Pancreas (tissue), 10 donors: ENCODE measurements around the gene RWDD3. TPM values are rescaled to one million over a fixed set of nuclear protein-coding genes. Genes with fewer than 3 reads are reported as not detected.

ENCODE experiments used
- ATAC-seq, 4 donors: fragments of 200-7000 bp; cut with Tn5 transposase; one replicate each; pipeline versions ENCODE4 v1.8.0 to v1.9.1; 2020; ENCODE audit warnings: mild to moderate bottlenecking in 4 of 4, moderate library complexity in 4 of 4
- DNase-seq, 6 donors: peaks; one replicate each; pipeline ENCODE4 v3.0.0-alpha.2; 2020
- FAIRE-seq: peaks from 2 replicates; lab custom pipeline; 2012; peaks lifted over from hg19 to GRCh38; lab: Jason Lieb, UNC
- H3K27ac ChIP-seq, 4 donors: fragments of 200-600 bp; sonication (generic); 1 replicate in 3 of 4; 2 replicates in 1 of 4; pipeline versions ENCODE4 v1.5.0 to v1.8.0; 2020
- H3K27me3 ChIP-seq, 4 donors: fragments of 200-600 bp; one replicate each; pipeline ENCODE4 v1.8.0; 2021
- H3K36me3 ChIP-seq, 3 donors: fragments of 200-600 bp; sonication (generic) in 1 of 3; one replicate each; pipeline versions ENCODE4 v1.5.0 to v1.8.0; 2020 to 2021
- H3K4me1 ChIP-seq, 3 donors: fragments of 200-600 bp; one replicate each; pipeline ENCODE4 v1.8.0; 2021
- H3K4me3 ChIP-seq, 4 donors: fragments of 200-600 bp; sonication (generic) in 2 of 4; one replicate each; pipeline versions ENCODE4 v1.5.0 to v1.8.0; 2020 to 2021
- H3K9me3 ChIP-seq, 4 donors: fragments of 200-600 bp; one replicate each; pipeline ENCODE4 v1.8.0; 2021
- WGBS, 2 donors: extraction: QIAGEN DNeasy Blood & Tissue Kit; methylation state at CpG; one replicate each; pipeline ENCODE4 v1.1.7; 2013; 5-methylcytosine and 5-hydroxymethylcytosine counted together
- intact Hi-C, 3 donors: fragments of 100-400 bp; cut with DNase I; formaldehyde crosslinking; loops; one replicate each; pipeline versions ENCODE4 v1.11.1 to v1.14.2; 2022
- polyA plus RNA-seq, 2 donors: library from polyadenylated mRNA; stranded (reverse); fragments of 200-250 nt; gene quantifications; one replicate each; pipeline ENCODE4 v1.2.3, GENCODE V29; 2013
- total RNA-seq, 6 donors: library from RNA; stranded (reverse); fragmentation: NEBNext Ultra II Directional in 4 of 6; extraction: Animal tissue kit (Norgen Biotek cat#: 25700) in 4 of 6; gene quantifications; one replicate each; pipeline versions ENCODE4 v1.2.1 to v1.2.4, GENCODE V29; 2021 to 2023
- TF ChIP-seq, protein P1 (sequence below), 4 donors: fragments of 200-600 bp; sonication (generic) in 3 of 4; IDR thresholded peaks; one replicate each; pipeline versions ENCODE4 v1.5.0 to v1.8.0; 2021; ENCODE audit warnings: antibody characterized with exemption in 4 of 4
- donor health status: healthy with polysubstance abuse.
- donor health status: DM: no; HTN: no; CAD: no; lungs with moderate emphysema.
- donor health status: DM: no; HTN: no; CAD: no.
- donor health status: control.
- donor health status: control.
- donor health status: Bipolar disorder and iron deficiency.
- donor health status: DM: yes; HTN: yes; CAD: no.
- donor health status: DM: no; HTN: no; CAD: no.
- donor health status: DM: no; HTN: no; CAD: no.
- donor health status: DM: yes; HTN: yes; CAD: no.

RWDD3 gene
- total and polyA plus RNA-seq, 8 donors = 5.0 to 37.1 (median 11.4) TPM

DNA sequence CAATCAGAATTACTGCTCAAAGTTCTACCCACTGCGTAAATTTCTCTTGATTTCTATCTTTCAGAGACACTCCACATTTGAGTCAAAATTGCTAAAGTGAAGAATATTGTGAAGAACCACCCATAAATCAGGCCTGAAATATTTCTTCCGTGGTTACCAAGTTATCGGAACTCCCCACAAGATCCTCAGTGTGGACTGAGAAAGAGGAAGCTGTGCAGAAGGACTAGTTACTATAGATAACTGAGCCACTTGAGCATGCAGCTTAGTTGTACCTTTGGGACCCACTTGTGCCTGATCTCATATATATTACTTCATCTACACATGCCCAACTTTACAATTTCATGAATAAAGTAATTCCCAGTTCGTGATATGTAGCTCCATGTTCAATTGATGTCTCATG is 18.4 kb downstream of the RWDD3 start:
- 93 to 95% methylated on average over 4 of the region's 4 CpGs for WGBS, 2 donors
- no peak for DNase-seq
- Histone ChIP-seq H3K27me3 (no peaks in the 10 kb centered on the region), H3K27ac (no peak overlapping the region), H3K9me3 (no peaks in the 10 kb centered on the region), H3K36me3 (no peaks in the 10 kb centered on the region), H3K4me1 (no peaks in the 10 kb centered on the region), H3K4me3 (no peak overlapping the region)
- intact Hi-C loops = no loop called here
- no peak for FAIRE-seq
- TF ChIP-seq, protein P1, sequence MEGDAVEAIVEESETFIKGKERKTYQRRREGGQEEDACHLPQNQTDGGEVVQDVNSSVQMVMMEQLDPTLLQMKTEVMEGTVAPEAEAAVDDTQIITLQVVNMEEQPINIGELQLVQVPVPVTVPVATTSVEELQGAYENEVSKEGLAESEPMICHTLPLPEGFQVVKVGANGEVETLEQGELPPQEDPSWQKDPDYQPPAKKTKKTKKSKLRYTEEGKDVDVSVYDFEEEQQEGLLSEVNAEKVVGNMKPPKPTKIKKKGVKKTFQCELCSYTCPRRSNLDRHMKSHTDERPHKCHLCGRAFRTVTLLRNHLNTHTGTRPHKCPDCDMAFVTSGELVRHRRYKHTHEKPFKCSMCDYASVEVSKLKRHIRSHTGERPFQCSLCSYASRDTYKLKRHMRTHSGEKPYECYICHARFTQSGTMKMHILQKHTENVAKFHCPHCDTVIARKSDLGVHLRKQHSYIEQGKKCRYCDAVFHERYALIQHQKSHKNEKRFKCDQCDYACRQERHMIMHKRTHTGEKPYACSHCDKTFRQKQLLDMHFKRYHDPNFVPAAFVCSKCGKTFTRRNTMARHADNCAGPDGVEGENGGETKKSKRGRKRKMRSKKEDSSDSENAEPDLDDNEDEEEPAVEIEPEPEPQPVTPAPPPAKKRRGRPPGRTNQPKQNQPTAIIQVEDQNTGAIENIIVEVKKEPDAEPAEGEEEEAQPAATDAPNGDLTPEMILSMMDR (IDR thresholded peaks at IDR 0.05) = no peak
- no peak for ATAC-seq

DNA sequence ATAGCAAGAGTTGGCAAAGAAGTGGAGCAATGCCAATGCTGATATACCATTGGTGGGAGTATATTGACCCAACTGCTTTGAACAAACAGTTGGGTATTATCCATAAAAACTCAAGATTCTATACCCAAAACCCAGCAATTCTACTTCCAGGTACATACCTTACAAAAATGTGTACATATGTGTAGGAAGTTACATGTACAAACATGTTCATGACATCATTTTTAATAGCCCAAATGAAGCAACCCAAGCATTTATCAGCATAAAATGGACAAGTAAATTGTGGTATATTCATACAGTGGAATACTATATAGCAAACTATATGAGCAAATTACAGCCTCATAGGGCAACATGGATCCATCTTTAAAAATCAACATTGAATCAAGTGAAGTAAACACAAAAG is 20.9 kb downstream of the RWDD3 start:
- intact Hi-C loops = no loop called here
- Histone ChIP-seq H3K36me3 (no peaks in the 10 kb centered on the region), H3K27ac (no peak overlapping the region), H3K4me3 (no peak overlapping the region), H3K9me3 (no peaks in the 10 kb centered on the region), H3K27me3 (no peaks in the 10 kb centered on the region), H3K4me1 (peaks cover 0 to 6% (median 0%) of the 10 kb centered on the region in 3 donors)
- FAIRE-seq (no peak), ATAC-seq (no peak), DNase-seq (no peak)
- TF ChIP-seq, protein P1 (IDR thresholded peaks at IDR 0.05) = no peak

DNA sequence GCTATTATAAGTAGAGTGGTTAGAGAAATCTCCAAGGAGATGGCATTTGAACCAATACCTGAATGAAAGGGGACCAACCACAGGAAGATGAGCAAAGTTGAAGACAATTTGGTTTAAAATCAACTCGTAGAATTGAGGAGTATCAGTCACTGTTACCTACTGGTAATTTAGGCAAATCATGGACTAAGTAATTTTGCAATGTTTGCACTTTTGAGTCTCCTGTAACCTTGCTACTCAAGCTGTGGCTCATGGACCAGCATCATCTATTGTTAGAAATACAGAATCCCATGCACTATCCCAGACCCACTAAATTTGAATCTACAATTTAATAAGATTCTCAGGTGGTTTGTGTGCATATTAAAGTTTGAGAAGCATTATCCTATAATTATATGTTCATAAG is 21.8 kb downstream of the RWDD3 start:
- Histone ChIP-seq H3K27me3 (no peaks in the 10 kb centered on the region), H3K9me3 (no peaks in the 10 kb centered on the region), H3K36me3 (no peaks in the 10 kb centered on the region), H3K4me1 (peaks cover 0 to 6% (median 0%) of the 10 kb centered on the region in 3 donors), H3K4me3 (no peak overlapping the region), H3K27ac (no peak overlapping the region)
- FAIRE-seq (no peak), DNase-seq (no peak), ATAC-seq (no peak)
- intact Hi-C loops = no loop called here
- WGBS, 2 donors = 54 to 59% methylated on average over 1 of the region's 1 CpG
- TF ChIP-seq, protein P1 (IDR thresholded peaks at IDR 0.05) = no peak

DNA sequence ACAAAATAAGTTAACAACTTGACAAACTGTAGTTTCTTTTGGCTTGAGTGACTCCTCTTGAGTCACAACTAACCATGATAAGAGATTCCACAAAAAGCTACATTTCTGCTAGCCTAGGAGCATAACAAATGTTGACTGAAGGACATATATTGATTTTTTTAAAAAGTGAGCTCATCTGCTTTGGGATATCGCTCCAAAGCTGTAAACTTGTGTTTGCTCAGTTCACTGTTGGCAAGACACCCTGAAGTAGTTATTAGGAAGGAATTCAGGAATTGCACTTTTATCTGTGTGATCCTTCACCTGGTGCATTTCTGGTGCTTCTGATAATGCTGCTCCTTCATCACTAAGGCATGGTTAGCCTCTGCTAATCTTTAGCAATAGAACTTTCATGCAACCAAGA is 23.7 kb downstream of the RWDD3 start:
- WGBS, 2 donors = 15 to 25% methylated on average over 1 of the region's 1 CpG
- DNase-seq (no peak), FAIRE-seq (no peak), ATAC-seq (peak in 3 of 4 donors; percentile 18 to 84 (median 77))
- Histone ChIP-seq H3K9me3 (no peaks in the 10 kb centered on the region), H3K27ac (peak overlapping the region in 1 of 4 donors; percentile 1), H3K4me1 (peaks cover 0 to 6% (median 0%) of the 10 kb centered on the region in 3 donors), H3K27me3 (no peaks in the 10 kb centered on the region), H3K36me3 (no peaks in the 10 kb centered on the region), H3K4me3 (no peak overlapping the region)
- TF ChIP-seq, protein P1 (IDR thresholded peaks at IDR 0.05) = no peak
- intact Hi-C loops = no loop called here

DNA sequence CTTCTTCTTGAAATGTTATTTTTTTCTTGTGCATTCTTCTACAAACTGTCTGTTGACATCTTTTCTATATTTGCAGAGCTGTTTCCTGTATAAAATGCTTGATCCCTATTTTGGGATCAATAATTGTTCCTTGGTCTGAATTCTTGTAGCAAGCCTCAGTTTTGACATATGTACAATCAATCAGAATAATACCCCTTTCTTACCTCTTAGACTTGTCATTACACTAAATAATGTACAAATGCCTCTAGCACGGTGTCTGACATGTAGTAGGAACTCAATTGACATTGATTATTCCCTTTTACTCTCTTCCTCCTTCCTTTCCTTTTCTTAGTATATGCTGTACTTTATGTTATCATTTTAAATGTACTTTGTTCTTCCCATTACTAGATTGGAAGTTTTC is 25.2 kb downstream of the RWDD3 start:
- ATAC-seq (no peak), DNase-seq (no peak), FAIRE-seq (no peak)
- TF ChIP-seq, protein P1 (IDR thresholded peaks at IDR 0.05) = no peak
- no peak overlapping the region for H3K27ac ChIP-seq
- H3K4me3 ChIP-seq = no peak overlapping the region
- H3K36me3 ChIP-seq = no peaks in the 10 kb centered on the region
- H3K9me3 ChIP-seq = no peaks in the 10 kb centered on the region
- intact Hi-C loops = no loop called here
- WGBS, 2 donors = 78 to 85% methylated on average over 1 of the region's 1 CpG
- no peaks in the 10 kb centered on the region for H3K27me3 ChIP-seq
- peaks cover 0 to 6% (median 0%) of the 10 kb centered on the region in 3 donors for H3K4me1 ChIP-seq
